D341Med (cell line): ENCODE measurements around the gene NFIB.

Experiments used
- DNase-seq: peaks from one replicate; pipeline ENCODE4 v3.0.0; 2012; ENCODE audit warnings: low spot score

NFIB gene

GRCh38 chr9:14068690-14069089 is 245.3 kb downstream of the NFIB start:
- DNase-seq = no peak

- DNase-seq = no peak
These were observed 247.1 kb downstream of the NFIB start for GRCh38 chr9:14066831-14067230.

GRCh38 chr9:14066032-14066431 is 247.9 kb downstream of the NFIB start:
- DNase-seq = no peak

GRCh38 chr9:14064940-14065339 is 249.0 kb downstream of the NFIB start:
- no peak for DNase-seq

- DNase-seq = no peak
These were observed 250.2 kb downstream of the NFIB start for GRCh38 chr9:14063756-14064155.

GRCh38 chr9:14062586-14063221 is 251.2 kb downstream of the NFIB start:
- no peak for DNase-seq

- DNase-seq = no peak
These were observed 251.9 kb downstream of the NFIB start for GRCh38 chr9:14061936-14062585.

- DNase-seq = no peak
These were observed 255.6 kb downstream of the NFIB start for GRCh38 chr9:14058325-14058688.

- DNase-seq = no peak
These were observed 256.3 kb downstream of the NFIB start for GRCh38 chr9:14057368-14058324.

- no peak for DNase-seq
These were observed 257.6 kb downstream of the NFIB start for GRCh38 chr9:14056316-14056861.

- no peak for DNase-seq
These were observed 259.8 kb downstream of the NFIB start for GRCh38 chr9:14054096-14054495.

- DNase-seq = no peak
These were observed 261.6 kb downstream of the NFIB start for GRCh38 chr9:14052359-14052758.

GRCh38 chr9:14051419-14051818 is 262.5 kb downstream of the NFIB start:
- DNase-seq = no peak

- DNase-seq = no peak
These were observed 270.5 kb downstream of the NFIB start for GRCh38 chr9:14043483-14043882.

GRCh38 chr9:14037331-14037730 is 276.6 kb downstream of the NFIB start:
- DNase-seq = no peak

- DNase-seq = no peak
These were observed 280.9 kb downstream of the NFIB start for GRCh38 chr9:14033067-14033466.
